Retinal pigment epithelial cell (primary cell): ENCODE measurements around the gene METAP2.
A peak's percentile ranks its signal among the peaks of the same experiment; 100 is the strongest.

Experiments used
- DNase-seq: peaks from one replicate; pipeline ENCODE4 v3.0.0-alpha.2; 2010; ENCODE audit warnings: low read depth
- H3K4me3 ChIP-seq: 2 replicates; pipeline ENCODE4 v1.5.1; 2011; ENCODE audit warnings: mild to moderate bottlenecking, low read length, control low read depth, moderate library complexity
- TF ChIP-seq, protein P1 (sequence below): conservative IDR thresholded peaks from 2 replicates; pipeline ENCODE4 v1.5.1; 2011; ENCODE audit warnings: low read depth, low read length, control low read depth, inconsistent platforms

Gene METAP2

DNA sequence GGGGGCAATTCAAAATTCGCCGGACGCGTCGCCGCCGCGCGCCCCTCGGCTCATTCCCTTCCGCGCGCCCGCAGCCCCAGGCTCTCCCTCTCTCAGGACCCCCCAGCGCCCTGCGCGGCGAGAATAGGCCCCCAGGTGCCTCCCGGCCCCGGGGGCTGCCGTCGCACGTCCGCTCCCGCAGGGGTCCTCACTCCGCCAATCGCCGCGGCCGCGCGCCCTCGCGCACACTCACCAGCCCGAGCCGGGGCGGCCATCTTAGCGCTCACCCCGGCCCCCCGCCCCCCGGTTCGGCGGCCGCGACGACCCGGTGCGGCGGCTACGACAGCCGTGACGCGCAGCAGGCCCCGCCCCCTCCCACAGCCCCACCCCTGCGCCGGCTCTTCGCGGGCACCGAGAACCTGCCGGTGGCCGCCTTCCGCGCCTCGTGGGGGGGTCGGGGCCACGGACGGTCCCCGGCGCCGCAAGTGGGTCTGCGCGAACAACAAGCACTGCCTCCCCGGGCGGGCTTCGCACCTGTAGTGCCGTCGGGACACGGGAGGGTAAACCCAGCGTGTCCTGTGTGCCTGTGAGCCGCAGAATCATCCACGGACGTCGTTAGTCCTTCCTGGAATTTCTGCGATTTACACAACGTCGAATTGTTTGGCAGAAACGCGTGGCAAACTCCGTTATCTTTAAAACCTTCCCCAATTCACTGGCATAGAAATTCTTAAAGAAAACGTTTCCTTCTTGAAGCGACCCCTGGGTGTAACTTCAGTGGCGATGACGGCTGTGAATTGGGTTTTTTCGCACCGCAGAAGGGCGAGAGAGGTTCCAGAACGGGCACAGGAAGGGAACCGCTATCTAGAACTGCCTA is 74.8 kb downstream of the METAP2 start:
- TF ChIP-seq, protein P1, sequence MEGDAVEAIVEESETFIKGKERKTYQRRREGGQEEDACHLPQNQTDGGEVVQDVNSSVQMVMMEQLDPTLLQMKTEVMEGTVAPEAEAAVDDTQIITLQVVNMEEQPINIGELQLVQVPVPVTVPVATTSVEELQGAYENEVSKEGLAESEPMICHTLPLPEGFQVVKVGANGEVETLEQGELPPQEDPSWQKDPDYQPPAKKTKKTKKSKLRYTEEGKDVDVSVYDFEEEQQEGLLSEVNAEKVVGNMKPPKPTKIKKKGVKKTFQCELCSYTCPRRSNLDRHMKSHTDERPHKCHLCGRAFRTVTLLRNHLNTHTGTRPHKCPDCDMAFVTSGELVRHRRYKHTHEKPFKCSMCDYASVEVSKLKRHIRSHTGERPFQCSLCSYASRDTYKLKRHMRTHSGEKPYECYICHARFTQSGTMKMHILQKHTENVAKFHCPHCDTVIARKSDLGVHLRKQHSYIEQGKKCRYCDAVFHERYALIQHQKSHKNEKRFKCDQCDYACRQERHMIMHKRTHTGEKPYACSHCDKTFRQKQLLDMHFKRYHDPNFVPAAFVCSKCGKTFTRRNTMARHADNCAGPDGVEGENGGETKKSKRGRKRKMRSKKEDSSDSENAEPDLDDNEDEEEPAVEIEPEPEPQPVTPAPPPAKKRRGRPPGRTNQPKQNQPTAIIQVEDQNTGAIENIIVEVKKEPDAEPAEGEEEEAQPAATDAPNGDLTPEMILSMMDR: no peak
- DNase-seq: no peak
- peak overlapping the region; percentile 59 for H3K4me3 ChIP-seq

DNA sequence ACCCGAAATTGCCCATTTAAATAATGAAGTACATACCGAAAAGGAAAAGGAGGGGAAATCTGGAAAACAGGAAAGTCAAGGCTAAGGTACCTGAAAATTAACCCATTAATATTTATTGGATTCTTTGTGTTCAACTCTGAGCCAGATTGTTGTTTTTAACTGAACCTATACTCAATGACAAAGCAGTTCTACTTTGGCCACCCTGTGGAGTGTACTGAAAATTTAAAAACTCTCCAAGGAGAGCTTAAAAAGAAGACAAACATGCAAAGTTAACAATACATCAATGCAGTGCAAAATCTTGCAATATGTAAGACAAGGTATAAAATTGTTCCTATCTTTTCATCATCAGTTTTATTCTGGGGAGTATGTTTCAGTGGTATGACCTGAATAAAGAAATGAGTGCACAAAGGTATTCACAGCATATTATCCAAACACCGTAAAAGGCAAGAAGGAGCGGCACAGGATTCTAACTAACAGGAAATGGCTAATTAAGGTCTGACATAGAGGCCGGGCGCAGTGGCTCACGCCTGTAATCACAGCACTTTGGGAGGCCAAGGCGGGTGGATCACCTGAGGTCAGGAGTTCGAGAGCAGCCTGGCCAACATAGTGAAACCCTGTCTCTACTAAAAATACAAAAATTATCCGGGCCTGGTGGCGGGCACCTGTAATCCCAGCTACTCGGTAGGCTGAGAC is 75.6 kb downstream of the METAP2 start:
- DNase-seq: no peak
- H3K4me3 ChIP-seq: peak overlapping the region; percentile 54
- TF ChIP-seq, protein P1: no peak

DNA sequence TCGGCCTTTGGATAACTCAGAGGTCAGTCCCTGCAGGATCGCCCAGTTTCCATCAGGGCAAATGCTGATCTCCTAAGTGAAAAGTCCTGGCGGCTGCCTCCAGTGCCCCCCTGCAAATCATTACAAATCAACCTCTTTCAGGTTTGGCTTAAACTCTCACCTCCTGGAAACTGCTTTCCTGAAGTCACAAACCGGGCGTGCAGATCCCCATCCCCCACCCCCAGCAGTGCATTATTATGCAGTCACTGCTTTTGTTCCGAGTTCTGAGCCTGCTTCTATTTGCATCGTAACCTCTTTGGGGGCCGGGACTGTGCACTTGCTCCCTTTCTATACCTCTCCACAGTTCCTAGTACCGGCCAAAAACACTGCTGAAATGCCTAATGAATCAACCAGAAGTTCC is 77.4 kb downstream of the METAP2 start, which contains the start of gene USP44:
Gene USP44, minus strand, starts transcription at position 172 of the 400 bp plus-strand sequence. CDS start 17,220 bp downstream, outside the sequence.
- TF ChIP-seq, protein P1: no peak
- H3K4me3 ChIP-seq: no peak within 1 kb of the TSS
- DNase-seq: no peak

DNA sequence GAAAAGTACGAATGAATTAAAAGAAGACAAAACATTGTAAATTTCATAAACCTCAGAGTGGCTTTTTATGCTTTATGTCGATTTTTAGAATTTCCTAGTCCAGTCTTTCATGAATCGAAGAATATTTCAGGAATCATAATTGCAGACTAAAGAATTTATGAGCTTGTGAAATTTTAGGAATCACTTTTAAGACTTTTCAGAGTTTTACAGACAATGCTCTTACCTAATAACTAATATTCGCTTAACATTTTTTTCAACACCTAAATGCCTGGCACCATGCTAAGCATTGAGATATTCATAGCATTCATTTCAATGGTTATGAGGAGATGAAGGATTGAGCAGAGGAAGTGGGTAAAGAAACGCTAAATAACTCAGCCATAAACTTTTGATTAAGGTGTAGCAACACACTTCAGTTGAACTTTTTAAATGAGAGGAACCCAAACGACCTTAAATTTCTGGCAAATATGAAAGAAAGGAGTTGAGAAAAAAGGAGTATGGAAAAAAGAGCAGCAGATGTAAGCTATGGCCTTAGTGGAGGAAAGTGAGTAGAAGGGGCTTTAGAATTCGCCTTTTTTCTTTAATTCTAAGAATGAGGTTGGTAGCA is 78.1 kb downstream of the METAP2 start:
- TF ChIP-seq, protein P1: no peak
- no peak for DNase-seq
- no peak overlapping the region for H3K4me3 ChIP-seq

DNA sequence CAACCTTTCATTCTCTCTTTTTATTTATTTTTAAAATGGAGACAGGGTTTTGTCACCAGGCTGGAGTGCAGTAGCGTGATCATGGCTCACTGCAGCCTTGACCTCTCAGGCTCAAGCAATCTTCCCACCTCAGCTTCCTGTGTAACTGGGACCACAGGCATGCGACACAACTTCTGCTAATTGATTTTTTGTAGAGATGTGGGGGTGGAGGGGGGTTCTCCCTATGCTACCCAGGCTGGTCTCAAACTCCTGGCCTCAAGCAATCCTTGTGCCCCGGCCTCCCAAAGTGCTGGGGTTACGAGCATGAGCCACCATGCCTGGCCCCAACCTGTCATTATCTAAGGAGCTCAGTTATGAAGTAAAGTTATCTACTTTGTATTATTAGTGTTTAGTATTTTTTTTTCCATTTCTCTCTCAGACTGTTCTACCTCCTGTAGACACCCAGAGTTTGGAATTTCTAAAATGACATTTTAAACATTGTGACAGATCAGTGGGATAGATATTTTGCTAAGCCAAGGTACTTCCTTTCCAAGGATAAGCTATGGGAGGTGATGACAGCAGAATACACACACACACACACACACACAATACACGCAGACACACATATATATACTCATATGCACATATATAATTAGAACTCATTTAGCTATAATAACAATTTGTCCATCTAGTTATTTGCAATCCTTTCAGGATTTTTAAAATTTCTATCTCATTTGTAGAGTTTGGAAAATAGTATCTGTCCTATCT is 79.4 kb downstream of the METAP2 start:
- H3K4me3 ChIP-seq: no peak overlapping the region
- TF ChIP-seq, protein P1: no peak
- DNase-seq: no peak

DNA sequence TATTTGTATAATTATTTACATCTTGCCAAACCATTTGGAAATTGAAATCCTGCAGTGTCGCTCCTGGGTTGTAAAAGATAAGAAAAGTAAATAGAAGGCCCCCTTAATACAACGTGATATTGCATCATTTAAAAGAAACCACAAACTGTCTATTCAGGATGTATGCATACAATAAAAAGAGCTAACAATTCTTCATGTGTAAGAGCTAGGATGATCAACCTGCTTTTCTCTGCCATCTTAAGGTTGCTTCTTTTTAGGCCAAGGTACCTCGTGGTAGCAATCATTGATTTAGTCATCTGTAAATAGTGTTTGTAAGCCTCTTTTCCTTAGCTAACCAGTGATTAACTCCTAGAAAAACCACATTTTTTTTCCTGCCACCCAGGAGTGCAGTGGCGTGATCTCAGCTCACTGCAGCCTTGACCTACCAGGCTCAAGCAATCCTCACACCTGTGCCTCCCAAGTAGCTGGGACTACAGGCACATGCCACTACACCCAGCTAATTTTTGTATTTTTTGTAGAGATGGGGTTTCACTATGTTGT is 80.7 kb downstream of the METAP2 start:
- DNase-seq: no peak
- H3K4me3 ChIP-seq: no peak overlapping the region
- TF ChIP-seq, protein P1: no peak
